WTC11 (cell line): ENCODE data around the gene STON1. TPM values are rescaled to one million over a fixed set of nuclear protein-coding genes. Genes with fewer than 3 reads are reported as not detected.

Source experiments
- ATAC-seq: fragments of 200-7000 bp; cut with Tn5 transposase; 2 replicates; pipeline ENCODE4 v1.10.0; 2021; ENCODE audit warnings: mild to moderate bottlenecking, moderate library complexity
- CTCF ChIA-PET: fragments of 300-600 bp; sonication (Branson Sonifier 250); formaldehyde crosslinking; loops from one replicate; lab custom pipeline; 2021; ENCODE audit warnings: antibody characterized with exemption; lab: Charles Lee
- POLR2A ChIA-PET: fragments of 350-600 bp; sonication (Branson Sonifier 250); formaldehyde crosslinking; loops from one replicate; lab custom pipeline; 2021; ENCODE audit warnings: antibody characterized with exemption; lab: Charles Lee
- DNase-seq: peaks from one replicate; pipeline ENCODE4 v3.0.0; 2021; ENCODE audit warnings: low spot score
- H3K27ac Mint-ChIP-seq: 2 replicates; pipeline ENCODE4 v1.8.0; 2021; ENCODE audit warnings: mixed read lengths
- H3K27me3 Mint-ChIP-seq: 2 replicates; pipeline ENCODE4 v1.8.0; 2021; ENCODE audit warnings: low read depth, mild to moderate bottlenecking, moderate library complexity, mixed read lengths
- H3K36me3 Mint-ChIP-seq: 2 replicates; pipeline ENCODE4 v1.8.0; 2021; ENCODE audit warnings: mixed read lengths
- H3K4me1 Mint-ChIP-seq: 2 replicates; pipeline ENCODE4 v1.8.0; 2022; ENCODE audit warnings: mixed read lengths
- H3K4me3 Mint-ChIP-seq: 2 replicates; pipeline ENCODE4 v1.8.0; 2021; ENCODE audit warnings: mild to moderate bottlenecking, moderate library complexity, mixed read lengths
- H3K9me3 Mint-ChIP-seq: 2 replicates; pipeline ENCODE4 v1.8.0; 2021; ENCODE audit warnings: mixed read lengths
- GABPB1 ChIP-seq: sonication (generic); formaldehyde crosslinking; IDR thresholded peaks from 2 replicates; pipeline ENCODE4 v1.8.1; 2023; ENCODE audit warnings: mild to moderate bottlenecking, missing genetic modification reagents
- GTF2I ChIP-seq: fragments of 250-450 bp; sonication (Bioruptor Pico); conservative IDR thresholded peaks from 2 replicates; pipeline ENCODE4 v1.4.0; 2021; ENCODE audit warnings: mild to moderate bottlenecking
- IRF2 ChIP-seq: sonication (generic); formaldehyde crosslinking; IDR thresholded peaks from 2 replicates; pipeline ENCODE4 v1.8.0; 2022; ENCODE audit warnings: low read depth, missing genetic modification reagents, borderline replicate concordance
- JAZF1 ChIP-seq: fragments of 250-450 bp; sonication (Bioruptor Pico); IDR thresholded peaks from 2 replicates; pipeline ENCODE4 v1.9.0; 2021; ENCODE audit warnings: moderate library complexity, mild to moderate bottlenecking, inconsistent platforms
- MXD4 ChIP-seq: fragments of 250-450 bp; sonication (Bioruptor Pico); IDR thresholded peaks from 2 replicates; pipeline ENCODE4 v1.8.0; 2021; ENCODE audit warnings: mild to moderate bottlenecking, moderate library complexity, borderline replicate concordance
- NR1H2 ChIP-seq: sonication (generic); formaldehyde crosslinking; IDR thresholded peaks from 2 replicates; pipeline ENCODE4 v1.9.0; 2021; ENCODE audit warnings: mild to moderate bottlenecking, moderate library complexity, missing genetic modification reagents
- RELA ChIP-seq: sonication (generic); formaldehyde crosslinking; IDR thresholded peaks from 2 replicates; pipeline ENCODE4 v1.8.1; 2022; ENCODE audit warnings: missing genetic modification reagents, mild to moderate bottlenecking, borderline replicate concordance
- SMAD4 ChIP-seq: sonication (generic); formaldehyde crosslinking; IDR thresholded peaks from 2 replicates; pipeline ENCODE4 v1.8.0; 2022; ENCODE audit warnings: mild to moderate bottlenecking, missing genetic modification reagents
- SOX15 ChIP-seq: fragments of 250-450 bp; sonication (Bioruptor Pico); IDR thresholded peaks from 2 replicates; pipeline ENCODE4 v1.9.0; 2021; ENCODE audit warnings: mild to moderate bottlenecking
- TCF7 ChIP-seq: sonication (generic); formaldehyde crosslinking; IDR thresholded peaks from 2 replicates; pipeline ENCODE4 v1.8.0; 2022; ENCODE audit warnings: mild to moderate bottlenecking, low read depth, missing genetic modification reagents, moderate library complexity
- TEAD4 ChIP-seq: sonication (generic); formaldehyde crosslinking; IDR thresholded peaks from 2 replicates; pipeline ENCODE4 v1.8.0; 2022; ENCODE audit warnings: mild to moderate bottlenecking, missing genetic modification reagents
- TP53 ChIP-seq: sonication (generic); formaldehyde crosslinking; IDR thresholded peaks from 2 replicates; pipeline ENCODE4 v1.8.1; 2023; ENCODE audit warnings: mild to moderate bottlenecking, missing genetic modification reagents
- ZNF219 ChIP-seq: sonication (generic); formaldehyde crosslinking; IDR thresholded peaks from 2 replicates; pipeline ENCODE4 v1.8.0; 2023; ENCODE audit warnings: missing genetic modification reagents, mild to moderate bottlenecking, borderline replicate concordance
- ZNF671 ChIP-seq: fragments of 250-450 bp; sonication (Bioruptor Pico); IDR thresholded peaks from 2 replicates; pipeline ENCODE4 v1.8.0; 2021; ENCODE audit warnings: mild to moderate bottlenecking
- total RNA-seq: library from RNA; stranded (reverse); gene quantifications from 3 replicates; pipeline ENCODE4 v1.2.3, GENCODE V29; 2021
- TF ChIP-seq, protein P1 (sequence below): fragments of 250-450 bp; sonication (Bioruptor Pico); IDR thresholded peaks from 2 replicates; pipeline ENCODE4 v1.9.0; 2021; ENCODE audit warnings: mild to moderate bottlenecking
- TF ChIP-seq, protein P2 (sequence below): fragments of 200-600 bp; IDR thresholded peaks from 2 replicates; pipeline ENCODE4 v1.8.0; 2022; ENCODE audit warnings: antibody characterized with exemption
- TF ChIP-seq, protein P3 (sequence below): sonication (generic); formaldehyde crosslinking; IDR thresholded peaks from 2 replicates; pipeline ENCODE4 v1.8.0; 2023; ENCODE audit warnings: missing genetic modification reagents
- TF ChIP-seq, protein P4 (sequence below): sonication (generic); formaldehyde crosslinking; IDR thresholded peaks from 2 replicates; pipeline ENCODE4 v1.8.1; 2022; ENCODE audit warnings: mild to moderate bottlenecking, moderate library complexity, missing genetic modification reagents
- TF ChIP-seq, protein P5 (sequence below): sonication (generic); formaldehyde crosslinking; conservative IDR thresholded peaks from 2 replicates; pipeline ENCODE4 v1.8.1; 2022; ENCODE audit warnings: mild to moderate bottlenecking, missing genetic modification reagents
- TF ChIP-seq, protein P6 (sequence below): fragments of 250-450 bp; sonication (Bioruptor Pico); IDR thresholded peaks from 2 replicates; pipeline ENCODE4 v2.1.2; 2022; ENCODE audit warnings: mild to moderate bottlenecking, moderate library complexity

Gene STON1
- total RNA-seq, 1 experiment from 2014 or later, result 11.0 TPM

DNA sequence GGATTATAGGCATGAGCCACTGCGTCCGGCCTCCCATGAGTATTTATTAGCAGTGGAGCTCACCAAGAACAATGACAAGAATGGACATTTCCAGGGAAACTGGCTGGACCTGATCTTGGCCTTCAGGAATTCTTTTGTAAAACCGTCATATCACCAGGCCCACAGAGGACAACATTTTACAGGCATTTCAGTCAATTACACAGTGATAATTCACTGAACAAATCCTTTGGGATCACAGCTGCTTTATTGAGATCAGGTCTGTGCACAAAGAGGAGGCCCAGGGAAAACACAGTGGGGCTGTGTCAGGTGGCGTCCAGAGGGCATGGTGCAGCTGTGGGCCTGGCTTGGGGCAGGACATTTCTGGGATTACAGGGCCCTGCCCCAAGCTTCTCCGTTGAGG is 57.6 kb downstream of the STON1 start:
- no peak overlapping the region for H3K27ac Mint-ChIP-seq
- H3K4me1 Mint-ChIP-seq, result peaks cover 37% of the 10 kb centered on the region
- TF ChIP-seq IRF2 (no peak), GTF2I (CRISPR knock-in tag) (no peak), RELA (CRISPR knock-in tag) (no peak), TP53 (CRISPR knock-in tag) (no peak), TEAD4 (CRISPR knock-in tag) (no peak), NR1H2 (CRISPR knock-in tag) (no peak), SOX15 (CRISPR knock-in tag) (no peak), ZNF671 (no peak), SMAD4 (no peak), MXD4 (CRISPR knock-in tag) (no peak), TCF7 (CRISPR knock-in tag) (no peak), ZNF219 (CRISPR knock-in tag) (no peak), JAZF1 (CRISPR knock-in tag) (no peak), GABPB1 (CRISPR knock-in tag) (no peak)
- TF ChIP-seq, protein P1, sequence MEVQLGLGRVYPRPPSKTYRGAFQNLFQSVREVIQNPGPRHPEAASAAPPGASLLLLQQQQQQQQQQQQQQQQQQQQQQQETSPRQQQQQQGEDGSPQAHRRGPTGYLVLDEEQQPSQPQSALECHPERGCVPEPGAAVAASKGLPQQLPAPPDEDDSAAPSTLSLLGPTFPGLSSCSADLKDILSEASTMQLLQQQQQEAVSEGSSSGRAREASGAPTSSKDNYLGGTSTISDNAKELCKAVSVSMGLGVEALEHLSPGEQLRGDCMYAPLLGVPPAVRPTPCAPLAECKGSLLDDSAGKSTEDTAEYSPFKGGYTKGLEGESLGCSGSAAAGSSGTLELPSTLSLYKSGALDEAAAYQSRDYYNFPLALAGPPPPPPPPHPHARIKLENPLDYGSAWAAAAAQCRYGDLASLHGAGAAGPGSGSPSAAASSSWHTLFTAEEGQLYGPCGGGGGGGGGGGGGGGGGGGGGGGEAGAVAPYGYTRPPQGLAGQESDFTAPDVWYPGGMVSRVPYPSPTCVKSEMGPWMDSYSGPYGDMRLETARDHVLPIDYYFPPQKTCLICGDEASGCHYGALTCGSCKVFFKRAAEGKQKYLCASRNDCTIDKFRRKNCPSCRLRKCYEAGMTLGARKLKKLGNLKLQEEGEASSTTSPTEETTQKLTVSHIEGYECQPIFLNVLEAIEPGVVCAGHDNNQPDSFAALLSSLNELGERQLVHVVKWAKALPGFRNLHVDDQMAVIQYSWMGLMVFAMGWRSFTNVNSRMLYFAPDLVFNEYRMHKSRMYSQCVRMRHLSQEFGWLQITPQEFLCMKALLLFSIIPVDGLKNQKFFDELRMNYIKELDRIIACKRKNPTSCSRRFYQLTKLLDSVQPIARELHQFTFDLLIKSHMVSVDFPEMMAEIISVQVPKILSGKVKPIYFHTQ (CRISPR knock-in tag), result no peak
- TF ChIP-seq, protein P2, sequence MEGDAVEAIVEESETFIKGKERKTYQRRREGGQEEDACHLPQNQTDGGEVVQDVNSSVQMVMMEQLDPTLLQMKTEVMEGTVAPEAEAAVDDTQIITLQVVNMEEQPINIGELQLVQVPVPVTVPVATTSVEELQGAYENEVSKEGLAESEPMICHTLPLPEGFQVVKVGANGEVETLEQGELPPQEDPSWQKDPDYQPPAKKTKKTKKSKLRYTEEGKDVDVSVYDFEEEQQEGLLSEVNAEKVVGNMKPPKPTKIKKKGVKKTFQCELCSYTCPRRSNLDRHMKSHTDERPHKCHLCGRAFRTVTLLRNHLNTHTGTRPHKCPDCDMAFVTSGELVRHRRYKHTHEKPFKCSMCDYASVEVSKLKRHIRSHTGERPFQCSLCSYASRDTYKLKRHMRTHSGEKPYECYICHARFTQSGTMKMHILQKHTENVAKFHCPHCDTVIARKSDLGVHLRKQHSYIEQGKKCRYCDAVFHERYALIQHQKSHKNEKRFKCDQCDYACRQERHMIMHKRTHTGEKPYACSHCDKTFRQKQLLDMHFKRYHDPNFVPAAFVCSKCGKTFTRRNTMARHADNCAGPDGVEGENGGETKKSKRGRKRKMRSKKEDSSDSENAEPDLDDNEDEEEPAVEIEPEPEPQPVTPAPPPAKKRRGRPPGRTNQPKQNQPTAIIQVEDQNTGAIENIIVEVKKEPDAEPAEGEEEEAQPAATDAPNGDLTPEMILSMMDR, result no peak
- TF ChIP-seq, protein P3, sequence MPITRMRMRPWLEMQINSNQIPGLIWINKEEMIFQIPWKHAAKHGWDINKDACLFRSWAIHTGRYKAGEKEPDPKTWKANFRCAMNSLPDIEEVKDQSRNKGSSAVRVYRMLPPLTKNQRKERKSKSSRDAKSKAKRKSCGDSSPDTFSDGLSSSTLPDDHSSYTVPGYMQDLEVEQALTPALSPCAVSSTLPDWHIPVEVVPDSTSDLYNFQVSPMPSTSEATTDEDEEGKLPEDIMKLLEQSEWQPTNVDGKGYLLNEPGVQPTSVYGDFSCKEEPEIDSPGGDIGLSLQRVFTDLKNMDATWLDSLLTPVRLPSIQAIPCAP (CRISPR knock-in tag), result no peak
- TF ChIP-seq, protein P4, sequence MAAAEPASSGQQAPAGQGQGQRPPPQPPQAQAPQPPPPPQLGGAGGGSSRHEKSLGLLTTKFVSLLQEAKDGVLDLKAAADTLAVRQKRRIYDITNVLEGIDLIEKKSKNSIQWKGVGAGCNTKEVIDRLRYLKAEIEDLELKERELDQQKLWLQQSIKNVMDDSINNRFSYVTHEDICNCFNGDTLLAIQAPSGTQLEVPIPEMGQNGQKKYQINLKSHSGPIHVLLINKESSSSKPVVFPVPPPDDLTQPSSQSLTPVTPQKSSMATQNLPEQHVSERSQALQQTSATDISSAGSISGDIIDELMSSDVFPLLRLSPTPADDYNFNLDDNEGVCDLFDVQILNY (CRISPR knock-in tag), result no peak
- TF ChIP-seq, protein P5, sequence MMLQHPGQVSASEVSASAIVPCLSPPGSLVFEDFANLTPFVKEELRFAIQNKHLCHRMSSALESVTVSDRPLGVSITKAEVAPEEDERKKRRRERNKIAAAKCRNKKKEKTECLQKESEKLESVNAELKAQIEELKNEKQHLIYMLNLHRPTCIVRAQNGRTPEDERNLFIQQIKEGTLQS (CRISPR knock-in tag), result no peak
- TF ChIP-seq, protein P6, sequence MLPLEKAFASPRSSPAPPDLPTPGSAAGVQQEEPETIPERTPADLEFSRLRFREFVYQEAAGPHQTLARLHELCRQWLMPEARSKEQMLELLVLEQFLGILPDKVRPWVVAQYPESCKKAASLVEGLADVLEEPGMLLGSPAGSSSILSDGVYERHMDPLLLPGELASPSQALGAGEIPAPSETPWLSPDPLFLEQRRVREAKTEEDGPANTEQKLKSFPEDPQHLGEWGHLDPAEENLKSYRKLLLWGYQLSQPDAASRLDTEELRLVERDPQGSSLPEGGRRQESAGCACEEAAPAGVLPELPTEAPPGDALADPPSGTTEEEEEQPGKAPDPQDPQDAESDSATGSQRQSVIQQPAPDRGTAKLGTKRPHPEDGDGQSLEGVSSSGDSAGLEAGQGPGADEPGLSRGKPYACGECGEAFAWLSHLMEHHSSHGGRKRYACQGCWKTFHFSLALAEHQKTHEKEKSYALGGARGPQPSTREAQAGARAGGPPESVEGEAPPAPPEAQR (CRISPR knock-in tag), result no peak
- peaks cover 7% of the 10 kb centered on the region; the same call in 1 of the 2 replicates for H3K36me3 Mint-ChIP-seq
- no peak overlapping the region for H3K4me3 Mint-ChIP-seq
- peaks cover 16% of the 10 kb centered on the region for H3K27me3 Mint-ChIP-seq
- CTCF ChIA-PET, result interaction anchor here (0.9 to 2.7 kb wide), 7 partner anchors 17 to 121 kb away, joined by 3 to 15 read pairs (median 5); no protein-coding TSS in a partner anchor
- POLR2A ChIA-PET, result no interaction called here
- H3K9me3 Mint-ChIP-seq, result no peaks in the 10 kb centered on the region
- no peak for DNase-seq
- ATAC-seq, result no peak
